Stomach smooth muscle (tissue), 2 donors: ENCODE data around the gene AKAP6.
A peak's percentile ranks its signal among the peaks of the same experiment; 100 is the strongest.

Experiments used
- H3K27ac ChIP-seq: one replicate; pipeline ENCODE4 v1.7.0; 2013; ENCODE audit warnings: mild to moderate bottlenecking, low read length, inconsistent platforms
- H3K27me3 ChIP-seq, 2 donors: one replicate each; pipeline ENCODE4 v1.7.0; 2013; ENCODE audit warnings: low read length in 2 of 2; ENCODE audit not compliant: insufficient read depth in 2 of 2, control insufficient read depth in 1 of 2
- H3K36me3 ChIP-seq, 2 donors: one replicate each; pipeline ENCODE4 v1.7.0; 2013; ENCODE audit warnings: low read length in 2 of 2; ENCODE audit not compliant: control insufficient read depth in 2 of 2, insufficient read depth in 2 of 2
- H3K4me1 ChIP-seq: one replicate; pipeline ENCODE4 v1.7.0; 2013; ENCODE audit warnings: low read length; ENCODE audit not compliant: control insufficient read depth, insufficient read depth
- H3K4me3 ChIP-seq, 2 donors: one replicate each; pipeline ENCODE4 v1.7.0; 2013; ENCODE audit warnings: low read length in 2 of 2
- H3K9ac ChIP-seq, 2 donors: one replicate each; pipeline ENCODE4 v1.7.0; 2013; ENCODE audit warnings: low read length in 2 of 2, mild to moderate bottlenecking in 1 of 2
- H3K9me3 ChIP-seq, 2 donors: one replicate each; pipeline ENCODE4 v1.7.0; 2013; ENCODE audit warnings: low read length in 2 of 2; ENCODE audit not compliant: control insufficient read depth in 2 of 2
- donor health status: healthy.
- donor health status: Pancreatic carcinoma.

Gene AKAP6

GRCh38 chr14:32621585-32621984, 292.5 kb downstream of the AKAP6 start:
- H3K4me3 ChIP-seq: no peak overlapping the region
- no peaks in the 10 kb centered on the region for H3K9me3 ChIP-seq
- H3K4me1 ChIP-seq: no peaks in the 10 kb centered on the region
- no peak overlapping the region for H3K9ac ChIP-seq
- no peaks in the 10 kb centered on the region for H3K27me3 ChIP-seq
- no peak overlapping the region for H3K27ac ChIP-seq
- H3K36me3 ChIP-seq: peaks cover 0 to 4% of the 10 kb centered on the region in 2 donors

- H3K9ac ChIP-seq: no peak overlapping the region
- no peak overlapping the region for H3K27ac ChIP-seq
- no peak overlapping the region for H3K4me3 ChIP-seq
- peaks cover 0 to 4% of the 10 kb centered on the region in 2 donors for H3K36me3 ChIP-seq
- H3K27me3 ChIP-seq: no peaks in the 10 kb centered on the region
- H3K4me1 ChIP-seq: no peaks in the 10 kb centered on the region
- H3K9me3 ChIP-seq: no peaks in the 10 kb centered on the region
These were observed 293.6 kb downstream of the AKAP6 start for GRCh38 chr14:32622742-32623141.

- Histone ChIP-seq H3K4me3 (no peak overlapping the region), H3K9me3 (no peaks in the 10 kb centered on the region), H3K4me1 (no peaks in the 10 kb centered on the region), H3K9ac (no peak overlapping the region), H3K36me3 (no peaks in the 10 kb centered on the region), H3K27ac (no peak overlapping the region), H3K27me3 (no peaks in the 10 kb centered on the region)
These were observed 294.4 kb downstream of the AKAP6 start for GRCh38 chr14:32623300-32624093.

- H3K9me3 ChIP-seq: no peaks in the 10 kb centered on the region
- H3K27ac ChIP-seq: no peak overlapping the region
- no peaks in the 10 kb centered on the region for H3K36me3 ChIP-seq
- H3K9ac ChIP-seq: no peak overlapping the region
- no peaks in the 10 kb centered on the region for H3K4me1 ChIP-seq
- H3K27me3 ChIP-seq: no peaks in the 10 kb centered on the region
- no peak overlapping the region for H3K4me3 ChIP-seq
These were observed 296.1 kb downstream of the AKAP6 start for GRCh38 chr14:32625211-32625610.

- no peak overlapping the region for H3K9ac ChIP-seq
- H3K4me1 ChIP-seq: no peaks in the 10 kb centered on the region
- H3K4me3 ChIP-seq: no peak overlapping the region
- H3K27ac ChIP-seq: no peak overlapping the region
- no peaks in the 10 kb centered on the region for H3K9me3 ChIP-seq
- H3K27me3 ChIP-seq: no peaks in the 10 kb centered on the region
- no peaks in the 10 kb centered on the region for H3K36me3 ChIP-seq
These were observed 298.6 kb downstream of the AKAP6 start for GRCh38 chr14:32627545-32628298.

GRCh38 chr14:32629236-32629635, 300.1 kb downstream of the AKAP6 start:
- Histone ChIP-seq H3K27me3 (no peaks in the 10 kb centered on the region), H3K9ac (no peak overlapping the region), H3K36me3 (no peaks in the 10 kb centered on the region), H3K27ac (no peak overlapping the region), H3K4me3 (no peak overlapping the region), H3K9me3 (no peaks in the 10 kb centered on the region), H3K4me1 (no peaks in the 10 kb centered on the region)

GRCh38 chr14:32630701-32631100, 301.6 kb downstream of the AKAP6 start:
- no peaks in the 10 kb centered on the region for H3K9me3 ChIP-seq
- H3K4me1 ChIP-seq: no peaks in the 10 kb centered on the region
- H3K27ac ChIP-seq: no peak overlapping the region
- no peaks in the 10 kb centered on the region for H3K36me3 ChIP-seq
- no peaks in the 10 kb centered on the region for H3K27me3 ChIP-seq
- no peak overlapping the region for H3K9ac ChIP-seq
- no peak overlapping the region for H3K4me3 ChIP-seq

GRCh38 chr14:32633224-32633859, 304.2 kb downstream of the AKAP6 start:
- no peaks in the 10 kb centered on the region for H3K27me3 ChIP-seq
- H3K4me1 ChIP-seq: no peaks in the 10 kb centered on the region
- no peak overlapping the region for H3K27ac ChIP-seq
- no peaks in the 10 kb centered on the region for H3K36me3 ChIP-seq
- no peak overlapping the region for H3K9ac ChIP-seq
- H3K4me3 ChIP-seq: no peak overlapping the region
- no peaks in the 10 kb centered on the region for H3K9me3 ChIP-seq

- no peak overlapping the region for H3K9ac ChIP-seq
- H3K27ac ChIP-seq: no peak overlapping the region
- no peaks in the 10 kb centered on the region for H3K27me3 ChIP-seq
- H3K4me3 ChIP-seq: no peak overlapping the region
- no peaks in the 10 kb centered on the region for H3K4me1 ChIP-seq
- no peaks in the 10 kb centered on the region for H3K9me3 ChIP-seq
- no peaks in the 10 kb centered on the region for H3K36me3 ChIP-seq
These were observed 304.8 kb downstream of the AKAP6 start for GRCh38 chr14:32633930-32634329.

- peak overlapping the region in 1 of 2 donors; percentile 37 for H3K9ac ChIP-seq
These were observed 306.1 kb downstream of the AKAP6 start for GRCh38 chr14:32635061-32635719.

More at GRCh38 chr14:32635061-32635719, 306.1 kb downstream of the AKAP6 start:
- peak overlapping the region in 1 of 2 donors; percentile 44 for H3K4me3 ChIP-seq
- no peaks in the 10 kb centered on the region for H3K4me1 ChIP-seq
- no peak overlapping the region for H3K27ac ChIP-seq
- H3K27me3 ChIP-seq: no peaks in the 10 kb centered on the region
- no peaks in the 10 kb centered on the region for H3K9me3 ChIP-seq
- no peaks in the 10 kb centered on the region for H3K36me3 ChIP-seq
